HTR-8/SVneo (cell line): ENCODE measurements around the gene PLCD1.
A peak's percentile ranks its signal among the peaks of the same experiment; 100 is the strongest.
"Not testable (repeated sequence)": the region's sequence is repeated elsewhere in the genome, so short reads cannot be mapped to it uniquely, and the experiment has no call there.

Experiments used
- DNase-seq: peaks from one replicate; pipeline ENCODE4 v3.0.0; 2011; ENCODE audit warnings: low spot score, mixed read lengths; ENCODE audit not compliant: insufficient read length
- FAIRE-seq: peaks from 2 replicates; lab custom pipeline; 2011; peaks lifted over from hg19 to GRCh38; lab: Jason Lieb, UNC

PLCD1 gene

GRCh38 chr3:38029400-38030125 is at the start of gene PLCD1:
Gene PLCD1 (minus strand): TSS chr3:38029642. CDS start chr3:38029539, 103 bp downstream.
- FAIRE-seq (no peak), DNase-seq (peak; percentile 22)

GRCh38 chr3:38077073-38077472 is 47.6 kb upstream of the PLCD1 start:
- not testable (repeated sequence) for DNase-seq, FAIRE-seq

GRCh38 chr3:38070013-38070412 is 40.6 kb upstream of the PLCD1 start:
- FAIRE-seq (no peak), DNase-seq (no peak)

- no peak for DNase-seq
- FAIRE-seq, result no peak
These were observed 38.2 kb upstream of the PLCD1 start for GRCh38 chr3:38067508-38068233.

GRCh38 chr3:38064453-38064852 is 35.0 kb upstream of the PLCD1 start:
- not testable (repeated sequence) for FAIRE-seq, DNase-seq

- DNase-seq, result no peak
- no peak for FAIRE-seq
These were observed 33.4 kb upstream of the PLCD1 start for GRCh38 chr3:38062809-38063208.

- no peak for FAIRE-seq
These were observed 30.1 kb upstream of the PLCD1 start for GRCh38 chr3:38059591-38059990.

GRCh38 chr3:38059148-38059547 is 29.7 kb upstream of the PLCD1 start:
- FAIRE-seq (no peak), DNase-seq (no peak)

More at GRCh38 chr3:38059591-38059990, 30.1 kb upstream of the PLCD1 start:
- DNase-seq, result no peak

GRCh38 chr3:38054499-38055001 is 25.1 kb upstream of the PLCD1 start:
- DNase-seq (no peak), FAIRE-seq (no peak)

GRCh38 chr3:38053813-38054498 is 24.5 kb upstream of the PLCD1 start:
- DNase-seq, FAIRE-seq: not testable (repeated sequence)

- not testable (repeated sequence) for FAIRE-seq
These were observed 23.8 kb upstream of the PLCD1 start for GRCh38 chr3:38053286-38053685.

GRCh38 chr3:38051131-38051530 is 21.7 kb upstream of the PLCD1 start:
- FAIRE-seq (no peak), DNase-seq (no peak)

More at GRCh38 chr3:38053286-38053685, 23.8 kb upstream of the PLCD1 start:
- not testable (repeated sequence) for DNase-seq

GRCh38 chr3:38049358-38050126 is 20.1 kb upstream of the PLCD1 start:
- FAIRE-seq (no peak), DNase-seq (no peak)

GRCh38 chr3:38047896-38048295 is 18.5 kb upstream of the PLCD1 start:
- DNase-seq (no peak), FAIRE-seq (no peak)

GRCh38 chr3:38046821-38047220 is 17.4 kb upstream of the PLCD1 start:
- FAIRE-seq (no peak), DNase-seq (no peak)

GRCh38 chr3:38046027-38046426 is 16.6 kb upstream of the PLCD1 start:
- FAIRE-seq (no peak), DNase-seq (no peak)

- FAIRE-seq, result no peak
- DNase-seq, result no peak
These were observed 14.0 kb upstream of the PLCD1 start for GRCh38 chr3:38043486-38043885.

GRCh38 chr3:38040401-38040800 is 11.0 kb upstream of the PLCD1 start:
- DNase-seq (no peak), FAIRE-seq (no peak)

- DNase-seq, result no peak
- no peak for FAIRE-seq
These were observed 10.4 kb upstream of the PLCD1 start for GRCh38 chr3:38039899-38040261.
